CD4-positive, alpha-beta T cell treated with Interleukin-15 for 4 hours (primary cell): ENCODE results near the gene RTL10.

Experiments
- DNase-seq: peaks from one replicate; pipeline ENCODE4 v3.0.0-alpha.2; 2020; ENCODE audit warnings: low spot score

The RTL10 gene

GRCh38 chr22:19875531-19876313 is 21.0 kb upstream of the RTL10 start:
- no peak for DNase-seq

GRCh38 chr22:19875061-19875530 is 20.4 kb upstream of the RTL10 start:
- no peak for DNase-seq

- DNase-seq: peak; percentile 27
Observed at GRCh38 chr22:19874307-19875060, 19.8 kb upstream of the RTL10 start.

GRCh38 chr22:19873960-19874306 is 19.3 kb upstream of the RTL10 start:
- no peak for DNase-seq

- DNase-seq: no peak
Observed at GRCh38 chr22:19873138-19873959, 18.7 kb upstream of the RTL10 start.

- DNase-seq: no peak
Observed at GRCh38 chr22:19872779-19873137, 18.1 kb upstream of the RTL10 start.

- DNase-seq: no peak
Observed at GRCh38 chr22:19871845-19872778, 17.4 kb upstream of the RTL10 start.

- no peak for DNase-seq
Observed at GRCh38 chr22:19871023-19871844, 16.6 kb upstream of the RTL10 start.

- DNase-seq: no peak
Observed at GRCh38 chr22:19870153-19871022, 15.7 kb upstream of the RTL10 start.

GRCh38 chr22:19869497-19870152 is 15.0 kb upstream of the RTL10 start:
- DNase-seq: no peak

- no peak for DNase-seq
Observed at GRCh38 chr22:19868773-19869471, 14.2 kb upstream of the RTL10 start.

GRCh38 chr22:19868333-19868732 is 13.7 kb upstream of the RTL10 start:
- DNase-seq: no peak

- DNase-seq: no peak
Observed at GRCh38 chr22:19867617-19868016, 12.9 kb upstream of the RTL10 start.

GRCh38 chr22:19866665-19867009 is 12.0 kb upstream of the RTL10 start:
- no peak for DNase-seq

- DNase-seq: no peak
Observed at GRCh38 chr22:19865141-19865829, 10.6 kb upstream of the RTL10 start.

- no peak for DNase-seq
Observed at GRCh38 chr22:19864538-19865106, 9.9 kb upstream of the RTL10 start.

GRCh38 chr22:19863571-19863970 is 8.9 kb upstream of the RTL10 start:
- no peak for DNase-seq
